ENCODE data around the gene AXL. TPM values are rescaled to one million over a fixed set of nuclear protein-coding genes. Genes with fewer than 3 reads are reported as not detected.

AXL gene
- total and polyA plus RNA-seq, 2 of the 8 experiments (the other 6 are each of a cell fraction or from before 2014, with no cell fraction given): 35.3 to 51.0 TPM

GRCh38 chr19:41192574-41193429, 26.2 kb upstream of the AXL start, which contains the start of gene CYP2S1:
Gene CYP2S1, plus strand, starts transcription at chr19:41193219. Its CDS starts 46 bp downstream, at chr19:41193265.
- Histone ChIP-seq H4K5ac (ENCODE audit: insufficient read length, low read depth, low read length) (peak within 1 kb of the TSS; percentile 69), H3K4me3 (ENCODE audit: extremely low read depth in 1 of 4, insufficient read depth in 2 of 4, low read depth in 3 of 4, low read length in 4 of 4) (peak within 1 kb of the TSS; percentile 72 to 93 (median 80)), H4K8ac (ENCODE audit: extremely low read depth, insufficient read depth, low read length) (peak within 1 kb of the TSS; percentile 6; the same call in 1 of the 2 replicates), H3K4me1 (replicated peaks in 1 of 4; ENCODE audit: control insufficient read depth in 3 of 4, insufficient read depth in 4 of 4, low read length in 3 of 4) (peaks cover 13 to 26% (median 20%) of the 10 kb centered on the region in 4 experiments), H2BK5ac (ENCODE audit: low read depth, low read length) (peak within 1 kb of the TSS; percentile 8), H2AFZ (ENCODE audit: low read length) (no peak within 1 kb of the TSS), H3K27me3 (replicated peaks in 1 of 4; ENCODE audit: control insufficient read depth in 3 of 4, extremely low read depth in 1 of 4, insufficient read depth in 3 of 4, low read length in 3 of 4) (no peaks in the 10 kb centered on the region), H2BK12ac (ENCODE audit: low read depth, low read length) (peak within 1 kb of the TSS; percentile 61; the same call in 1 of the 2 replicates), H4K20me1 (replicated peaks in 1 of 2; ENCODE audit: control insufficient read depth in 1 of 2, insufficient read depth in 2 of 2, low read length in 2 of 2) (peaks cover 2 to 18% of the 10 kb centered on the region in 2 experiments), H2BK120ac (replicated peaks; ENCODE audit: low read depth, low read length) (peak within 1 kb of the TSS; percentile 2), H3K36me3 (ENCODE audit: control insufficient read depth in 2 of 4, insufficient read depth in 4 of 4, low read length in 3 of 4) (peaks cover 11 to 35% (median 18%) of the 10 kb centered on the region in 4 experiments; a peak in 7 of 8 replicates), H3K56ac (replicated peaks; ENCODE audit: insufficient read length, low read depth, low read length) (peak within 1 kb of the TSS; percentile 91), H3K4ac (replicated peaks; ENCODE audit: insufficient read length, low read depth, low read length) (peak within 1 kb of the TSS; percentile 87), H3K79me1 (ENCODE audit: low read depth, low read length) (peaks cover 11% of the 10 kb centered on the region), H3K79me2 (ENCODE audit: control insufficient read depth in 1 of 2, insufficient read depth in 2 of 2, low read length in 2 of 2) (peaks cover 10 to 60% of the 10 kb centered on the region in 2 experiments), H3K18ac (ENCODE audit: extremely low read depth, low read length) (peak within 1 kb of the TSS; percentile 89), H3K23me2 (ENCODE audit: low read depth, low read length) (peaks cover 19% of the 10 kb centered on the region), H4K91ac (replicated peaks; ENCODE audit: insufficient read length, low read length) (peak within 1 kb of the TSS; percentile 49), H3K27ac (ENCODE audit: low read depth, low read length) (peak within 1 kb of the TSS; percentile 65; the same call in 1 of the 2 replicates), H3K14ac (ENCODE audit: insufficient read length) (peak within 1 kb of the TSS; percentile 32), H3K4me2 (ENCODE audit: insufficient read depth in 1 of 2, low read depth in 2 of 2, low read length in 2 of 2) (peak within 1 kb of the TSS; percentile 79 to 90), H2BK20ac (ENCODE audit: low read length) (peak within 1 kb of the TSS; percentile 80; the same call in 1 of the 2 replicates), H3K9me3 (ENCODE audit: insufficient read depth in 2 of 2, low read depth in 1 of 2, low read length in 1 of 2) (no peaks in the 10 kb centered on the region), H3K9ac (replicated peaks in 1 of 4; ENCODE audit: extremely low read depth in 1 of 4, low read depth in 3 of 4, low read length in 3 of 4) (peak within 1 kb of the TSS; percentile 54 to 80 (median 69)), H2BK15ac (ENCODE audit: low read length) (peak within 1 kb of the TSS; percentile 93; the same call in 1 of the 2 replicates), H2AK5ac (ENCODE audit: low read depth, low read length) (no peak within 1 kb of the TSS), H3K23ac (ENCODE audit: insufficient read length) (no peak within 1 kb of the TSS)
- ChIA-PET CTCF (ENCODE audit: partially characterized antibody) (interaction anchor here (0.7 to 3.8 kb wide), 5 partner anchors 11 to 56 kb away, joined by 3 to 24 read pairs (median 3); no protein-coding TSS in a partner anchor), POLR2A (ENCODE audit: partially characterized antibody) (interaction anchor here (0.7 to 3.0 kb wide), 13 partner anchors 10 to 118 kb away, joined by 3 to 24 read pairs (median 4); partner anchors contain the start of genes AXL and HNRNPUL1)
- 4% methylated on average over 49 of the region's 58 CpGs; no CpG with 5 or more reads in 1 of the 2 experiments for WGBS, 2 experiments (ENCODE audit: extremely low coverage in 1 of 2, insufficient coverage in 1 of 2, insufficient read length in 1 of 2, insufficient replicate concordance in 2 of 2, low coverage in 1 of 2, low lambda C conversion rate in 2 of 2, missing lambda C conversion rate in 1 of 2)
- peak in 1 of 2 experiments; percentile 85 for DNase-seq (ENCODE audit: low read depth in 1 of 2, low spot score in 2 of 2)
- no peak for FAIRE-seq
- TF ChIP-seq SP4 (IDR thresholded peaks at IDR 0.05; ENCODE audit: low read length): no peak
- peak; percentile 58 for TF ChIP-seq POLR2AphosphoS5 (IDR thresholded peaks at IDR 0.05; ENCODE audit: low read depth, low read length)
- no peak for TF ChIP-seq ZNF274 (IDR thresholded peaks at IDR 0.05; ENCODE audit: borderline replicate concordance, extremely low read depth, low read length)
- peak; percentile 18 for TF ChIP-seq TAF7 (optimal IDR thresholded peaks at IDR 0.05; ENCODE audit: borderline replicate concordance, low read depth, low read length)
- no peak for TF ChIP-seq CBX5 (IDR thresholded peaks at IDR 0.05; ENCODE audit: low read depth, low read length)
- no peak for TF ChIP-seq ATF3 (IDR thresholded peaks at IDR 0.05; ENCODE audit: insufficient read depth, low read depth, low read length)
- TF ChIP-seq KDM5A (IDR thresholded peaks at IDR 0.05; ENCODE audit: low read length): no peak
- TF ChIP-seq E2F6 (IDR thresholded peaks at IDR 0.05): peak; percentile 20; the same call in 1 of the 2 replicates
- TF ChIP-seq CEBPB (IDR thresholded peaks at IDR 0.05; ENCODE audit: low read depth, low read length): no peak
- peak; percentile 40 for TF ChIP-seq CREB1 (IDR thresholded peaks at IDR 0.05)

Data from H1 (cell line).